Stimulated activated CD4-positive, alpha-beta T cell treated with anti-CD3 and anti-CD28 coated beads, Interleukin-4, amount 100 ng/mL, for 4 hours (primary cell): ENCODE results near the gene NOB1.
"Not testable (repeated sequence)": the region's sequence is repeated elsewhere in the genome, so short reads cannot be mapped to it uniquely, and the experiment has no call there.

ENCODE experiments used
- DNase-seq, 2 experiments: peaks; one replicate each; pipeline ENCODE4 v3.0.0-alpha.2; 2020

The NOB1 gene

DNA sequence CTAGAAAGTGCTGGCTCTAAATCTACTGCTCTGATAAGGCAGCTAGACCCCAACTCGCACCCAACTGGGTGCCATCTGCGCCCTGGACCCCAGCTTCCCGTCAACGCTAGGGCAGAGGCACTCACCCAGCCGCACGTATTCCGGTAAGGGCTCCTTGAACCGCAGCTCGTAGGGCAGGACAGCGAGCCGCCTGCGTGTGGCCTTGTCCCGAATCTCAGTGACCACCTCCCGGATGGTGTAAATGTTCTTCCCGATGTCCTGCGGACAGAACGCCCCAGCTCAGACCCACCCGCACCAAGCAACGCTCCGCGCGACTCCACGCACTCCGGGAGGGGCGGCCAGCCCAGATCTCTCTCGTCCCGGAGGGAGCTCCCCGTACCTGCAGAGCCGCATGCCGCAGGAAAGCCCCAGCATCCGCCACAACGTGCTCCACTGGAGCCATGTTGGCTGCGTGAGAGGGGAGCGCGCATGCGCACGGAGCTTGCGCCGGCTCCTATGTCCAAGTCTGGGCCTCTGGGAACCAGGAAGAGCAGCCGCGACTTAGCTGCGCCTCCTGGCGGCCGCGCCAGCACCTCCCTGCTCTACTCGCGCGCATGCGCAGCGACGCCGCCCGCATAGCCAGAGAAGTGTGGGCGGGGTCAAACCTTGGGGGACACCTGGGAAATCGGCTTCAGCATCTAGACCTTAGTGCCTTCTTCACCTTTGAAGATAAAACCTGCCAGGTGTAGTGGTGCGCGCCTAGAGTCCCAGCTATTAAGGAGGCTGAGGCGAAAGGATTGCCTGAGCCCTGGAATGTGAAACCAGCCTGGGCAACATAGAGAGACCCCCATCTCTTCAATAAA, at the start of gene NOB1:
NOB1 (minus strand) TSS at position 458 of the 842 bp plus-strand sequence; CDS start at position 442, 16 bp downstream.
- DNase-seq, result peak; percentile 97

DNA sequence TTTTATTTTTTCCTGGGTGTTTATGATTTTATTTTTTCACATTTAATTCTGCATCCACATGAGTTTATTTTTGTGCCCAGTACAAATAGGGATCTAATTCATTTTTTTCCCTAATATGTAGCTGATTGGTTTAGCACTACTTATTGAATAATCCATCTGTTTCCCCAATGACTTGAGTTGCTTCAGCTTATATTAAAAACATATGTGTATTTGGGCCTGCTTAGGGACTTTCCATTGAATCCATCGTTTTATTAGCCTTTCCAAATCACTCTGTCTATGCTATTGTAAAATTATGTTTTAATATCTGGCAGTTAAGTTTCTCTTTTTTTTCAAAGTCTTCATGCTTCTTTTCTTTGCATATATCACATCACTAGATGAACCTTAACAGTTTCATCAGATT, 49.6 kb upstream of the NOB1 start:
- DNase-seq, result no peak

DNA sequence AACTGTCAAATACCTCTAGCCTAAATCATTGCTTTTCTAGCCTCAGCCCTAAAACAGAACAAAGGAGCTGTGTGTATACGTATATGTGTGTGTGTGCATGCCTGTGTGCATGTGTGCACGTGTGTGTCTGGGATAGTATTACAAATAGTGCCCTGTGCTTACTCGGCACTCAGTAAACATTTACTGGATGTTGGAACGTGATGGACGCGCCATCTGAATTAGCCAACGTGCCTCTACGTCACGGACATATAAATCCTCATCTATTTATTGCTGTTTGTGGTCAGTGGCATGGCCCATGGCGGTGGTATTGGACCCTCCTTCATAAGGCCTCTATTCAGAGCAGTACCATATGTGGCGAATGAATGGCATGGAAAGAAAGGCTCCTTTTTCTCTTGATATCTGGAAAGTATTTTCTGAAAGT, 44.9 kb upstream of the NOB1 start:
- DNase-seq, result no peak

DNA sequence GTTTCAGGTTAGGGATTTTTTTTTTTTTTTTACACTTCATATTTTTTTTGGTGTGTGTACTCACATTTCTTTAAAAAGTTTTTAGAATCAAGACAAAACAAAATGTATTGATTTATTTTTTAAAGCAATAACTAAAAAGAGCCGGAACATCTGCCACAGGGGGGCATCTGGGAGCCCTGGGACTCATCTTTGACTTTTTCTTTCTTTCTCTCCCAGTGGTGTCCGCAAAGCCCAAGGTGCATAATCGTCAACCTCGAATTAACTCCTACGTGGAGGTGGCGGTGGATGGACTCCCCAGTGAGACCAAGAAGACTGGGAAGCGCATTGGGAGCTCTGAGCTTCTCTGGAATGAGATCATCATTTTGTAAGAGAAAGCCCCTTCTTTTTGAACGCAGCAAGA, 43.7 kb upstream of the NOB1 start:
- DNase-seq, result no peak

DNA sequence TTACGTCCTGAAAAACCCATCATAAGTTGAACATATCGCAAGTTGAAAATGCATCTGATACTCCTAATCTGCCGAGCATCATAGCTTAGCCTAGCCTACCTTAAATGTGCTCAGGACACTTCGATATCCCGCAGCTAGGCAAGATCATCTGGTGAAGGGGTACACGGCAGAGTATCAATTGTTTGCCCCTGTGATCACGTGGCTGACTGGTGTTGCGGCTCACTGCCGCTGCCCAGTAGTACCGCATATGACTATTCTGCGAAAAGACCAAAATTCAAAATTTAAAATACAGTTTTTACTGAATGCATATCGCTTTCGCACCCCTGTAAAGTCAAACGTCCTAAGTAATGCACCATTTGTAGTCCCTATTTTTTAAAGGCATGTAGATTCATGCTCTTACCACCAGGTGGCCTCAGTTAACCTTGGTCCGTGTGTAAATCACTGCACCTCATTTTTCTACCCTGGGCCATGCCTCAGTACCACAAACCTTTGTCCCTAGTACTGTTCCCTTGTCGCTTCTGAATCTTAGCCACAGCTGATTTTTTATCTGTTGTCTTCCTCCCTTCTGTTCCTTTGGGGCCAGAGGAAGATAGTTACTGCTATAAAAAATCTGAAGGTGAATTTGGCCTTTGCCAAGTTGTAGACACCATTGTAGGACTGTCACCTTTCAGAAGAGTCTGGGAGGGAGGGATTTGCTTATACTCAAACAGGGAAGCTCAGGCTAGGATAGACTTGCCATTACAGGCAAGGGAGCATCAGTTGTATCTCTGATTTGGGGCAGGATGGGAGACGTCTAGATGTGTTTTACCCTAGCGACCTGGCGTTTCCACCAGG, 41.8 kb upstream of the NOB1 start:
- DNase-seq, result peak in 1 of 2 experiments; percentile 5

DNA sequence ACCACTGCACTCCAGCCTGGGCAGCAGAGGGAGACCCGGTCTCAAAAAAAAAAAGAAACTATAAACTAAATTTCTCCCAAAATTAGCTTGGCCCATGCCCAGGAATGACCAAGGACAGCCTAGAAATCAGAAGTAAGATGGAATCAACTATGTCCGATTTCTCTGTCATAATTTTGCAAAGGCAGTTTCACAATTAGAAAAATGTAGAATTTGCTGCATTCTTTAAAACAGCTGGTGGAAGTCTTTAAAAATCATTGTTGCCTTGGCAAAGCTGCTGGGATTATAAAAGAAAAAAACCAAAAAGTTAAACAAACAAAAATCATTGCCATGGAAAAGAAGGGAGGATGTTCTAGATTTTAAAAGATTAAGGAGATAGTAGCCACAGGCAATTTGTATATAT, 39.8 kb upstream of the NOB1 start:
- no peak for DNase-seq

DNA sequence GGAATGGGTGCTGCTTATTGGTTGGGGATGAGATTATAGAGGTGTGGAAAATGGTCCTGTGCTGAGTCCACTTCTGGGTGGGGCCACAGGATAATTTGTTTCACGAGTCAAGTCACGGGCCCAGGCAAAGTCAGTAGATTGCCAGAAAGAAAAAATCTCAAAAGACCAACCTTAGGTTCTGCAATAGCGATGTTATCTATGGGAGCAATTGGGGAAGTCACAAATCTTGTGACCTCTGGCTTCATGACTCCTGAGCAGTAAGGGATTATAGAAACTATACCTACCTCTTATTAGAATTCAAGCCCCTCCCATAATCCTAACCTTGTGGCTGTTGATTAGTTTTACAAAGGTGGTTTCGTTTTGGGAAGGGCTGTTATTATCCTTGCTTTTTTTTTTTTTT, 38.8 kb upstream of the NOB1 start:
- DNase-seq, result no peak

DNA sequence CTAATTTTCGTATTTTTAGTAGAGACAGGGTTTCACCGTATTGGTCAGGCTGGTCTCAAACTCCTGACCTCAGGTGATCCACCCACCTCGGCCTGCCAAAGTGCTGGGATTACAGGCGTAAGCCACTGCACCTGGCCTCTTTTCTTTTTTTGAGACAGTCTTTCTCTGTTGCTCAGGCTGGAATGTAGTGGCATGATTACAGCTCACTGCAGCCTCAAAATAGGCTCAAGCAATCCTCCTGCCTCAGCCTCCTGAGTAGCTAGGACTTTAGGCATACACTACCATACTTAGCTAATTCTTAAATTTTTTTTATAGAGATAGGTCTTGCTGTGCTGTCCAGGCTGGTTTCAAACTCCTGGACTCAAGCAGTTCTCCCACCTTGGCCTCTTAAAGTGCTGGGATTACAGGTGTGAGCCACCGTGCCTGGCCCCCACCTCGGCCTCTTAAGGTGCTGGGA, 36.7 kb upstream of the NOB1 start:
- not testable (repeated sequence) for DNase-seq

DNA sequence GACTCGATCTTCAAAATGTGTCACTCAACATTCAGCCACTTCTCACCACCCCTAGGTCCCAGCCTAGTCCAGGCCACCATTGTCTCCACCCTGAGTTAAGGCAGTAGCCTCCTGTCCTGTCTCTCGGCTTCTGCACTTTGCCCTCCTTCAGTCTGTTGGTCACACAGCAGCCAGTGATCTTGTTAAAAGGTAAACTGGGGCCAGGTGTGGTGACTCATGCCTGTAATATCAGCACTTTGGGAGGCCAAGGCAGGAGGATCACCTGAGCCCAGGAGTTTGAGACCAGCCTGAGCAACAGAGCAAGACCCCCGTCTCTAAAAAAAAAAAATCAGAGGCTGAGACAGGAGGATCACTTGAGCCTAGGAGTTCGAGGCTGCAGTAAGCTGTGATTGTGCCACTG, 33.2 kb upstream of the NOB1 start:
- DNase-seq, result no peak

DNA sequence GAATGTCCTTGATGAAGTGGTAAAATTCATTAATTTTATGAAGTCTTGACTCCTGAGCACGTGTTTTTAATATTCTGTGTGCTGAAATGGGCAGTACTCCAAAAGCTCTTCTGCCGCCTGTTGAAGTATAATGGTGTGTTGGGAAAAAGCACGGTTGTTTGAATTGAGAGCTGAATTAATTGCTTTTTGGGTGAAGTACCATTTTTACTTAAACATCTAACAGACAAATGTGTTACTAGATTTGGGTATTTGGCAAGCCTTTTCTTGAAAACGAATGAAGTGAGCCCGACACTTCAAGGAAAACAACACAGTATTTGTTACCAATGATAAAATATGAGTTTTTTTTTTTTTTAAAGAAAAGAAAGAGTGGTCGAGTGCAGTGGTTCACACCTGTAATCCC, 29.9 kb upstream of the NOB1 start:
- DNase-seq, result no peak

DNA sequence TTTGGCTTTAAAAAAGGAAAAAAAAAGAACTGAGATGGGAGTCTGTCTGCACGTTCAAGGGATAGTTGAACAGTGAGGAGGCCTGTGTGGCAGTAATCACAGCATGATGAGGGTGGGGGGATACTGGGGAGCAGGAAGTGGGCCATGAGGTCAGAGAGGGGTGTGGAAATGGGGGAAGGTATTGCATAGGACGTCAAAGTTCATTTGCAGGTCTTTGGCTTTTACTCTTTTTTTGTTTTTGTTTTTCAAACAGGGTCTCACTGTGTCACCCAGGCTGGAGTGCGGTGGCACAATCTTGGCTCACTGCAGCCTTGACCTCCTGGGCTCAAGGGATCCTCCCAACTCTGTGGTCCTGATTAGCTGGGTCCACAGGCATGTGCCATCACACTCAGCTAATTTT, 26.4 kb upstream of the NOB1 start:
- no peak for DNase-seq

DNA sequence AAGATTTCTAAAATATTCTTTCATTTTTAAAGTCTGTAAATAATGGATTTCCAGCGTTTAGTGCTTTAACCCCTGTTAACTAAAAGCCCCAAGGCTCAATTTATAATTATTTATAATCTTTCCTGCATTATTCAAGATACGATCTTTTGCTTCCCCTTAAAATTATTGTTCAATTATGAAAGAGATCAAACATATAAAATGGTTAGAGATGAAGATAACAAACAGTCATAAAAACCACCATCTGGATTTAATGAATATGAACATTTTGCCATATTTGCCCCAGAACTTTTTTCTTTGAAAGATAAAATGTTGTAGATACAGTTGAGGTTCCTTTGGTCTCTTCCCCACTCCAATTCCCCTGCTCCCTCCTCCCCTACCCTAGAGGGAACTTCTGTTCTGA, 25.0 kb upstream of the NOB1 start:
- no peak for DNase-seq

DNA sequence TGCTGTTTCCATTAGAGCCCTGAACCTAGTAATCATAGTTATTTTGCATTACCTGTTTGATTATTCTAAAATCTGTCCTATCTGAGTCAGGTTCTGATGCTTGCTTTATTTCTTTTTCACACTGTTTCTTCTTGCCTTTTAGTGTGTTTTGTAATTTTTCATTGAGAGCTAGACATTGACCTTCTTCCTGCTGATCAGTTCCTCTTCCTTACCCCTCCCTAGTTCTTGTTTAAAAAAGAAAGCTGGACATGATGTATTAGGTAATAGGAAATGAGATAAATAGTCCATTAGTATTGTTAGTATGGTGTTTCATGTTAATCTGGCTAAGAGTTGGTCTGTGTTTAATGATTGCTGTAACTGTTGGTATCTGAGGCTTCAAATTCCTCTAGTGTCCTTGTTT, 20.8 kb upstream of the NOB1 start:
- DNase-seq, result no peak

DNA sequence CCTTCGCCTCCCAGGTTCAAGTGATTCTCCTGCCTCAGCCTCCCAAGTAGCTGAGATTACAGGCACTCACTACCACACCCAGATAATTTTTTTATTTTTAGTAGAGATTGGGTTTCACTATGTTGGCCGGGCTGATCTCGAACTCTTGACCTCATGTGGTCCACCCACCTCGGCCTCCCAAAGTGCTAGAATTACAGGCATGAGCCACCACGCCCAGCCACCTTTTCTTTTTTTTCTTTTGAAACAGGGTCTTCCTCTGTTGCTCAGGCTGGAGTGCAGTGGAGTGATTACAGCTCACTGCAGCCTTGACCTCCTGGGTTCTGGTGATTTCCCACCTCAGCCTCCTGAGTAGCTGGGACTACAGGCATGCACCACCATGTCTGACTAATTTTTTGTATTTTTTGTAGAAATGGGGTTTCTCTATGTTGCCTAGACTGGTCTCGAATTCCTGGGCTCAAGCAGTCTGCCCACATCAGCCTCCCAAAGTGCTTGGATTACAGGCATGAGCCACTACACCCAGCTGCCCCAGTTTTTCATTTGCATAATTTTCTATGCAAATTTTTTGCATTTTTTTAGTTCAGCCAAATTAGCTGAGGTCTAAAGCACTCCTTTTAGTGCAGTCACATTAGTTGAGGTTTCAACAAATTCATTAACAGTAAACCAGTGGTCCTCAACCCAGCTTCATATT, 18.7 kb upstream of the NOB1 start:
- no peak for DNase-seq

DNA sequence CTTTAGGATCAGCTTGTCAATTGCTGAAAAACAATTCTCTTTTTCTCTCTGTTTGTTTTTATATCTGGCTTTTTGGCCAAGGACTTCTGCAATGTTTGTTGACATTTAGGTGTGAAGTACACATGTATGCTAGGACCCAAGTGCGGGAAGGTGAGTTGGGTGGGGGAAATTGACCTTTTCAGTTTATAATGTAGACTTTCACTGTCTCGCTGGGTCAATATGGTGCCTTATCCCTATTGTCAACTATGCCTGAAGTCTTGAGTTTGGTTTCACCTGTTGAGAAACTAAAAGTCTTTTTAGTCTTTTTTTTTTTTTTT, 16.9 kb upstream of the NOB1 start:
- no peak for DNase-seq

DNA sequence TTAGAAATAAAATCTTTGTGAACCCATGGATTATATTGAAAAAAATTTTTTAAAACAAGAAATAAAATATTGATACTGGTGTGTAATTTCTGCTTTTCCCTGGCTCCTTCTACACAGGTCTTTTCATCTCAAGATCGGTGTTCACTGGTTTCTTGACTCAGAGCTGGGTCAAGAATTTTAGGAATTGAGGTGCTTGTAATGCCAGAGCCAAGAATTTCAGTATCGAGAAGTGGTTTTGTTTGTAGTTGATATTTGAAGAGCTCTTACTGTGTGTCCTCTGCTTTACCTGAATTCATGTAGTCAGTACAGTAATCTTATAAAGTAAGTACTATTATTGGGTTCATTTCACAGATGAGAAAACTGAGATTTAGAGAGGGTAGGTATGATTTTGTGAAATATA, 14.7 kb upstream of the NOB1 start:
- no peak for DNase-seq

DNA sequence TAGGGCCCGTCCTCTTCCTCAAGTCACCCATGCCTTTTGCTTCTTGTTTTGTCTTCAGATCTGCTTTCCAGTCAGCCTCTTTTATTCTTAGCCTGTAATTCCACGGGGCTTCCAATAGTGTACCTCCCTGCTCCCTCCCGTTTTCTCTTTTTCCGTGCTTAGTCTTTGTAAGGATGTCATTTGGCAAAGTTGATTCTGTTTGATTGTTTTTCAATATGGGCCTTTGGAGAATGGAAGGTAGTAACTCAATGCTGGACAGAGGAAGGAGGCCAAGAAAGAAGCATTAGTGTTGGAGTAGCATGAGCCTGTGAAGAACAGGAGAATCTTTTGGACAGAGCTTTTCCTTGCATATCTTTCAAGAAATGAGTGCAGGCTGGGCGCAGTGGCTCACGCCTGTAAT, 13.9 kb upstream of the NOB1 start:
- DNase-seq, result no peak

DNA sequence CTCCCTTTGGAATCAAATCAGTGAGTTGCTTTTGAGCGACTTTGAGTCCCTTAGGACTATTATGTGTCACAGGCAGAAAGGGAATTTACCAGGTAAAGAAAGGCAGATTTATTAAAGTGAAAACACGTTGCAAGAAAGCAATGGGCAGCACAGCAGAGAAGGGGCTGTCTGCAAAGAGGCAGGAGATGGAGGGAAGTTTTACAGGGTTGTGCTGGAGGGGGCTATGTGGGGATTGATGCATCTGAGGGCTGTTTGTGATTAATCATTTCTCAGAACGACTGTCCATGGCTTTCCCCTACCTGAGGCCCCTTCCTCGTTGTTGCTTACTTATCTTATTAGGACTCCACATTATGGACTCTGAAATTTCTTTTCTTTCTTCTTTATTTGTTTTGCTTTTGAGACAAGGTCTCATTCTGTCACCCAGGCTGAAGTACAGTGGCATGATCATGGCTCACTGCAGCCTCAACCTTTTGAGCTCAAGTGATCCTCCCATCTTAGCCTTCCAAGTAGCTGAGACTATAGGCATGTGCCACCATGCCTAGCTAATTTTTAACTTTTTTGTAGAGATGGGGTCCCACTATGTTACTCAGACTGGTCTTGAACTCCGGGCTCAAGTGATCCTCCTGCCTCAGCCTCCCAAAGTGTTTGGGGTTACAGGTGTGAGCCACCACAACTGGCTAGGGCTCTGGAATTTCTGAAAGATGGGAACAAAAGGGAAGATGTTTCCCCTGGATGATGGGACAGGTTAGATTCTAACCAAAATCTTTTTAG, 12.9 kb upstream of the NOB1 start:
- no peak for DNase-seq

DNA sequence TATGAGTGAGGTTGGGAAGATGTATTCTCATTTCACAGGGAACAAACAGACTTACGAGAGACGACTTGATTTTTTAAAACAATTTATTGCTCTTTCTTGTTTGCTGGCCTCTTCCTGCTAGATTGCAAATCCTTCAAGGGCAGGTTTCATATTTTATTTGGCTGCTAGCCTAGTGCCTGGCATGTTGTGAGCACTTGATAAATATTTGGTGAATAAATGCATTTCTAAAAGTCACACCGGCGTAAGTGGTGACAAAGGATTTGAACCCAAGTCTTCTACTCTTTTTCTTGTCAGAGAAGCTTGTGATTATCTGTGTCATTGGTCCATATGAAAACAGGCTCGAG, 8.8 kb upstream of the NOB1 start:
- DNase-seq, result no peak

DNA sequence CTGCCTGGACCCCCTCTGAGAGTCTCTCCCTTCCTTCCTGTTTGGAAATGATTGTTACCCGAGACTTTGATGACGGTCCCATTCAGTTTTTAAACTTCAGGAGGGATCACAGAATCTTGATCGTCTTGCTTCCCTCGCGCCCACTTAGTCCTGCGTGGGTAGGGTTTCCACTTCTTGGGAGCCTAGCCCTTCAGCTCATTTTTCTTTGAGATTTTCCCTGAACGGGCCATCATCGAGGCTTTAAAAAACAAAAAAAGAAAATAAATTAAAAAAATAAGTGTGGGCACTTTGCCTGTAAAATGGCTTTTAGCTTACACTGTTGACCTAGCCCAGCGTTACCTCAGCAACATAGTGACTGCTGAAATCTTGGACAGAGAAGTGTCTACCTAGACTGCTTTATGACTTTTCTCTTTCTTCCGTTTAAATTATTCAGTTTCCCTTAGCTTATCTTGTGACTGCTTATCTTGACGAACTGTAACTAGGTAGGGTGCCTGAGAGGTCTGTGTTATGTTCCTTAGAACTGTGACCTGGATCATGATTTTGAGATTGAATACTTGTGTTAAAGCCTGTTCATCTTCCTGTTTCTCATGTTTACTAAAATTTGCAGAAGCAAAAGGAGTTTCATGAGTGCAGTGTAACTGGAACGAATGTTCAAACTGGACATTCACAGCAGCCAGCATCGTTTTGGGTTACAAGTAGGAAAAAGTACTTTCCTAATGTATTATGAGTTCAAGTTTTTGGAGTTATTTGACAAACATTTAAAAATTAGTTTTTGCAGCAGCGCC, 8.3 kb upstream of the NOB1 start:
- DNase-seq, result no peak

DNA sequence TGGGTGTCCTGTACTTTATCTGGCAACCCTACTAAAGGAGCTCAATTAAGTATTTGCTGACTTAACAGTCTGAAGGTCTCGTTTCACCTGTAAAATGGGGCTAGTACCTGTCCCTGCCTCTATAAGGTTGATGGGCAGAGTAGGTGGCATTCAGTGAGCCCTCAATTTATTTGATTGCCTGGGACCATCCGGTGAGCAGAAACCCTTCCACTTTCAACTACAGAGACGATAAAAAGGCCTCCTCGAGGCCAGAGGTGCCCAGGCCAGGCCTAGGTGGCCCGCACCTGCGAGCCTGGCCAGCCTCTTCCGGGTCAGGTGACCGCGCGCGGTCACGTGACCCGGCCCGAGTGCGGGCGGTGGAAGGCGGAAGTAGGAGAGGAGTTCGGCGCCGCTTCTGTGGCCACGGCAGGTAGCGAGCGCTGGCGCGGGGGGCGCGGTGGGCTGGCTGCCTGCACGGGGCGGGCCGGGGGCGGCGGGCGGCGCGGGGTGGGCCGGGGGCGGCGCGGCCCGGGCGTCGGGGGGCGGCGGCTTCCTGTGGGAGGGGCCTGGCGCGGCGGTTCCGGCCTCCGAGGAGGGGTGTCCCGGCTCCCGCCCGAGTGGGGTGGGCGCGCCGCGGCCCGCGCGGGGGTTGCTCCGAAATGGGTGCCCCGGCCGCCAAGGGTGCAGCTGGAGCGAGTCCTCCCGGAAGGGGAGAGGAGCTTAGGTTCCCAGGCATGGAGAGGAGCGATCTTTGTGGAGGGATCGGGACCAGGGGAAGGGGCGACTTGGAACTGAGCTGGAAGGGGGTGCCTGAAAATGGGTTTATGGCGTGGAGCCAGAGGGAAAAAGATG, 7.5 kb upstream of the NOB1 start, which contains the start of gene WWP2:
WWP2 (plus strand) TSS at position 350 of the 831 bp plus-strand sequence. CDS start 24,679 bp downstream, outside the sequence.
- DNase-seq, result peak; percentile 72 to 80
